HL-60 (cell line): ENCODE results near the gene ARHGAP26.

Experiments
- DNase-seq, 2 experiments: peaks; one replicate each; pipeline ENCODE4 v3.0.0-alpha.2; 2010 to 2020; ENCODE audit warnings: low read depth in 1 of 2, low spot score in 1 of 2
- H3K27ac ChIP-seq: fragments of 250-450 bp; sonication (Bioruptor Pico); replicated peaks from 2 replicates; pipeline ENCODE4 v1.5.1; 2020; ENCODE audit warnings: mild to moderate bottlenecking, moderate library complexity
- H3K27me3 ChIP-seq: fragments of 250-450 bp; sonication (Bioruptor Pico); 2 replicates; pipeline ENCODE4 v1.5.1; 2021; ENCODE audit warnings: mild to moderate bottlenecking, moderate library complexity; ENCODE audit not compliant: insufficient read depth, poor library complexity, severe bottlenecking
- H3K4me3 ChIP-seq: replicated peaks from 2 replicates; pipeline ENCODE4 v1.5.1; 2011; ENCODE audit warnings: mild to moderate bottlenecking, control low read depth, low read length; ENCODE audit not compliant: insufficient read depth
- CTCF ChIP-seq: IDR thresholded peaks from one replicate; pipeline ENCODE4 v1.5.1; 2011; ENCODE audit warnings: low read length, control low read depth, inconsistent platforms; ENCODE audit not compliant: insufficient read depth
- GABPA ChIP-seq: IDR thresholded peaks from 2 replicates; pipeline ENCODE4 v1.6.1; 2012; ENCODE audit warnings: low read depth
- POLR2AphosphoS5 ChIP-seq: IDR thresholded peaks from 2 replicates; pipeline ENCODE4 v1.6.1; 2012; ENCODE audit warnings: low read depth
- REST ChIP-seq: IDR thresholded peaks from 2 replicates; pipeline ENCODE4 v1.6.1; 2012; ENCODE audit warnings: low read depth; ENCODE audit not compliant: insufficient replicate concordance
- SPI1 ChIP-seq: IDR thresholded peaks from 2 replicates; pipeline ENCODE4 v1.6.1; 2012; ENCODE audit warnings: low read depth, mild to moderate bottlenecking, borderline replicate concordance

ARHGAP26 gene

GRCh38 chr5:143236682-143237081, 466.5 kb downstream of the ARHGAP26 start:
- Histone ChIP-seq H3K4me3 (no peak overlapping the region), H3K27ac (no peak overlapping the region), H3K27me3 (no peaks in the 10 kb centered on the region)
- DNase-seq = no peak
- TF ChIP-seq SPI1 = no peak
- TF ChIP-seq CTCF = no peak
- TF ChIP-seq POLR2AphosphoS5 = no peak
- no peak for TF ChIP-seq REST
- no peak for TF ChIP-seq GABPA

GRCh38 chr5:143237664-143238063, 467.5 kb downstream of the ARHGAP26 start:
- no peak overlapping the region for H3K4me3 ChIP-seq
- DNase-seq = no peak
- no peak overlapping the region for H3K27ac ChIP-seq
- no peak for TF ChIP-seq REST
- no peak for TF ChIP-seq POLR2AphosphoS5
- no peak for TF ChIP-seq GABPA
- TF ChIP-seq SPI1 = no peak
- TF ChIP-seq CTCF = no peak
- no peaks in the 10 kb centered on the region for H3K27me3 ChIP-seq

- no peaks in the 10 kb centered on the region for H3K27me3 ChIP-seq
- no peak for DNase-seq
- H3K4me3 ChIP-seq = no peak overlapping the region
- no peak for TF ChIP-seq POLR2AphosphoS5
- TF ChIP-seq CTCF = no peak
- TF ChIP-seq GABPA = no peak
- no peak for TF ChIP-seq REST
- no peak for TF ChIP-seq SPI1
- no peak overlapping the region for H3K27ac ChIP-seq
These were observed 468.4 kb downstream of the ARHGAP26 start for GRCh38 chr5:143238620-143239019.
